Fibroblast of mammary gland (primary cell): ENCODE data around the gene ARL5C.

Source experiments
- DNase-seq: peaks from one replicate; pipeline ENCODE4 v3.0.0-alpha.2; 2010; ENCODE audit warnings: low read depth
- H3K4me3 ChIP-seq: 2 replicates; pipeline ENCODE4 v1.5.1; 2011; ENCODE audit warnings: low read depth, mild to moderate bottlenecking, low read length, moderate library complexity; ENCODE audit not compliant: control insufficient read depth
- TF ChIP-seq, protein P1 (sequence below): conservative IDR thresholded peaks from 2 replicates; pipeline ENCODE4 v1.5.1; 2011; ENCODE audit warnings: low read depth, low read length, inconsistent platforms; ENCODE audit not compliant: control insufficient read depth, insufficient read depth

ARL5C gene

DNA sequence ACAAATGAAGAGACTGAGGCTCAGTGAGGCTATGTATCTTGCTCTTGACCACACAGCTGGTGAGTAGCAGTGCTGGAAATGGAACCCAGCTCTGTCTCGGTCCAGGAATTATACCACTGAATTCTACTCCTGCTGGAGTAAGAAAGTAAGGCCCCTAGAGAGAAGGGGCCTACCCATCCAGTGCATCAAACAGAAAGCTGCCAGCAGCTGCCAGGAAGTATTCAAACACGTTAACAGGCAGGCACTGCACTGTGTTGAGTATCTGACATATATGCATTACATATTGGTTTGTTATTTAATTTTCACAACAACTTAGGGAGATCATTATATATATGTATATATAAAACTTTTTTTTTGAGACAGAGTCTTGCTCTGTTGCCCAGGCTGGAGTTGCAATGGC lies 4.0 kb downstream of the ARL5C start:
- TF ChIP-seq, protein P1, sequence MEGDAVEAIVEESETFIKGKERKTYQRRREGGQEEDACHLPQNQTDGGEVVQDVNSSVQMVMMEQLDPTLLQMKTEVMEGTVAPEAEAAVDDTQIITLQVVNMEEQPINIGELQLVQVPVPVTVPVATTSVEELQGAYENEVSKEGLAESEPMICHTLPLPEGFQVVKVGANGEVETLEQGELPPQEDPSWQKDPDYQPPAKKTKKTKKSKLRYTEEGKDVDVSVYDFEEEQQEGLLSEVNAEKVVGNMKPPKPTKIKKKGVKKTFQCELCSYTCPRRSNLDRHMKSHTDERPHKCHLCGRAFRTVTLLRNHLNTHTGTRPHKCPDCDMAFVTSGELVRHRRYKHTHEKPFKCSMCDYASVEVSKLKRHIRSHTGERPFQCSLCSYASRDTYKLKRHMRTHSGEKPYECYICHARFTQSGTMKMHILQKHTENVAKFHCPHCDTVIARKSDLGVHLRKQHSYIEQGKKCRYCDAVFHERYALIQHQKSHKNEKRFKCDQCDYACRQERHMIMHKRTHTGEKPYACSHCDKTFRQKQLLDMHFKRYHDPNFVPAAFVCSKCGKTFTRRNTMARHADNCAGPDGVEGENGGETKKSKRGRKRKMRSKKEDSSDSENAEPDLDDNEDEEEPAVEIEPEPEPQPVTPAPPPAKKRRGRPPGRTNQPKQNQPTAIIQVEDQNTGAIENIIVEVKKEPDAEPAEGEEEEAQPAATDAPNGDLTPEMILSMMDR = no peak
- no peak overlapping the region for H3K4me3 ChIP-seq
- no peak for DNase-seq

GRCh38 chr17:39158623-39159022 lies 7.3 kb downstream of the ARL5C start:
- no peak overlapping the region for H3K4me3 ChIP-seq
- no peak for DNase-seq
- TF ChIP-seq, protein P1 = no peak

GRCh38 chr17:39156491-39156890 lies 9.5 kb downstream of the ARL5C start:
- TF ChIP-seq, protein P1 = no peak
- no peak overlapping the region for H3K4me3 ChIP-seq
- no peak for DNase-seq

DNA sequence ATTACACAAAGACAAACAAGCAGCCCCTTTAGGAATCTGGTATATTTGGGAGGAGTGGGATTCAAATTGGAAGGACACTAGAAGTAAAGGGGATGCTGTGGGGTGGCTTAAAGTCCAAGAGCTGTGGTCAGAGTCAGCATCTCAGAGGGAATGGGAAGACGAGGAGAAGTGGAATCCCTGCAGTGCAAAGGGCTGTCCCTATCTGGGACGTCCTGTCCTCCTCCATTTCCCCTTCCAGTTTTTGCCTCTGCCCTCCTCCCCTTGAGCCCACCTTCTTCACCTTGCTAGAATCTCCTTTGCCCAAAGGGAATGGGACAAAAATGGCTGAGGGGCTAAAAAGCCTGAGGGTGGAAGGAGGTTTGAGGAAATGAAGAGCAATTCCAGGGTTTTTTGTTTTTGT lies 10.3 kb downstream of the ARL5C start:
- DNase-seq = no peak
- TF ChIP-seq, protein P1 = no peak
- H3K4me3 ChIP-seq = no peak overlapping the region

DNA sequence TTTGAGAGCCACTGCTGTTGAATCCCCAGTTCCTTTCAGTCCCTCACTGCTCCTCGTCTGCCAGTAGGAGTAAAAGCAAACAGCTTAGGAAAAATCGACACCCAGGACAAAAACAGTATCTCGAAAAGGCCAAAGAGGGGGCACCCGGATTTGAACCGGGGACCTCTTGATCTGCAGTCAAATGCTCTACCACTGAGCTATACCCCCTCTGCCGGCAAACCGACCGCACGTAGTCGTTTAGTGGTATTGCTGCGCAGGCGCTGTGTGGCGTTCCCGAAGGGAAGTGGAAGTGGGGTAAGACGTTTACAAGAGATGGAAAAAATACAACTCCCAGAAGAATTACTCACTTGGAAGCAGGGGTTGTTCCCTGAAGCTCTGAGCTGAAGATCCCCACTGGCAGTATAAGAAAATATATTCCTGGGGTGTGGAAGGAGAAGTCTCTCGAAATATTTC lies 12.3 kb downstream of the ARL5C start:
- TF ChIP-seq, protein P1 = peak; percentile 24
- peak; percentile 86 for DNase-seq
- H3K4me3 ChIP-seq = peak overlapping the region; percentile 86

GRCh38 chr17:39151943-39152818 lies 13.8 kb downstream of the ARL5C start:
- DNase-seq = no peak
- H3K4me3 ChIP-seq = peak overlapping the region; percentile 61
- TF ChIP-seq, protein P1 = no peak
